ENCODE results near the gene TMTC4.
"Not testable (repeated sequence)": the region's sequence is repeated elsewhere in the genome, so short reads cannot be mapped to it uniquely, and the experiment has no call there.

TMTC4 gene

DNA sequence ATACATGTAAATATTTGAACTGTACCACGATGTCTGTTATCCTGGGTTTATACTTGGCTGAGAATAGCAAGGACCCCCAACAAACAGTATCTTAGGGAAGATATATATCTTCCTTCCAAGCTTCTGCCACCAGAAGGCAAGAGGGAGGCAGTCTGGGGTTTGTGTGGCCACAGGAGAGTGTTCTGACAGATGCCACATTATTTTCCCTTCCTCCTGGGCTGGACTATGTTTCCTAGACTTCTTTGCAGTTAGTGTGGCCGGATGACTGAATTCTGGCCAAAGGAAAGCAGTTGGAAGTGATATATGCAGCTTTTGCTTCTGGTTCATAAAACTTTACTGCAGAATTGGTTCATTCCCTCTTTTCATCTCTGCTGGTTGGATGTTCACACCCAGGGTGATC lies 39.9 kb upstream of the TMTC4 start:
- TF ChIP-seq, protein P1, sequence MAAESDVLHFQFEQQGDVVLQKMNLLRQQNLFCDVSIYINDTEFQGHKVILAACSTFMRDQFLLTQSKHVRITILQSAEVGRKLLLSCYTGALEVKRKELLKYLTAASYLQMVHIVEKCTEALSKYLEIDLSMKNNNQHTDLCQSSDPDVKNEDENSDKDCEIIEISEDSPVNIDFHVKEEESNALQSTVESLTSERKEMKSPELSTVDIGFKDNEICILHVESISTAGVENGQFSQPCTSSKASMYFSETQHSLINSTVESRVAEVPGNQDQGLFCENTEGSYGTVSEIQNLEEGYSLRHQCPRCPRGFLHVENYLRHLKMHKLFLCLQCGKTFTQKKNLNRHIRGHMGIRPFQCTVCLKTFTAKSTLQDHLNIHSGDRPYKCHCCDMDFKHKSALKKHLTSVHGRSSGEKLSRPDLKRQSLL (tag by site-specific recombination; IDR thresholded peaks at IDR 0.05), result no peak
- TF ChIP-seq, protein P2, sequence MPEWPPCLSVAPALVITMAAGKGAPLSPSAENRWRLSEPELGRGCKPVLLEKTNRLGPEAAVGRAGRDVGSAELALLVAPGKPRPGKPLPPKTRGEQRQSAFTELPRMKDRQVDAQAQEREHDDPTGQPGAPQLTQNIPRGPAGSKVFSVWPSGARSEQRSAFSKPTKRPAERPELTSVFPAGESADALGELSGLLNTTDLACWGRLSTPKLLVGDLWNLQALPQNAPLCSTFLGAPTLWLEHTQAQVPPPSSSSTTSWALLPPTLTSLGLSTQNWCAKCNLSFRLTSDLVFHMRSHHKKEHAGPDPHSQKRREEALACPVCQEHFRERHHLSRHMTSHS (tag by site-specific recombination; IDR thresholded peaks at IDR 0.05), result no peak
- no peak for TF ChIP-seq ZNF350 (tag by site-specific recombination; IDR thresholded peaks at IDR 0.05)
- TF ChIP-seq ZNF654 (tag by site-specific recombination; IDR thresholded peaks at IDR 0.05; ENCODE audit: low read depth), result no peak
- TF ChIP-seq ZNF274 (IDR thresholded peaks at IDR 0.05; ENCODE audit: low read length), result no peak
- no peak for TF ChIP-seq ZNF274 (tag by site-specific recombination; IDR thresholded peaks at IDR 0.05; ENCODE audit: borderline replicate concordance)
- Histone ChIP-seq H3K9me3 (ENCODE audit: control insufficient read depth, insufficient read depth, low read depth, low read length) (no peaks in the 10 kb centered on the region), H3K4me3 (ENCODE audit: low read depth, low read length) (no peak overlapping the region), H3K36me3 (ENCODE audit: control insufficient read depth in 2 of 2, insufficient read depth in 1 of 2, low read length in 2 of 2) (no peaks in the 10 kb centered on the region), H3K27ac (ENCODE audit: extremely low read depth, low read depth, low read length) (no peak overlapping the region), H3K4me1 (ENCODE audit: control insufficient read depth, insufficient read depth, low read length) (no peaks in the 10 kb centered on the region)
- CTCF ChIA-PET, result no interaction called here
- POLR2A ChIA-PET, result no interaction called here

DNA sequence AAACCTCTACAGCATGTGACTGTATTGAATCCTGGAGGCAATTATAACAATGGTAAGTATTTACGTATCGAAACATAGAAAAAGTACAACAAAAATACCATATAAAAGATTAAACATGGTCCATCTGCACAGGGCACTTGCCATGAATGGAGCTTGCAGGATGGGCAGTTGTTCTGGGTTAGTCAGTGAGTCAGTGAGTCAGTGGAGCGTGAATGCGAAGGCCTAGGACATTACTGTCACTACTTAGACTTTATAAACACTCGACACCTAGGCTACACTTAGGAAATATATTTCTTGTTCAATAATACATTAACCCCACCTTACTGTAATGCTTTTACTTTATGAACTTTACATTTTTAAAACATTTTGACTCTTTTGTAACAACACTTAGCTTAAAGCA lies 35.6 kb upstream of the TMTC4 start:
- Histone ChIP-seq H3K36me3 (ENCODE audit: control insufficient read depth in 2 of 2, insufficient read depth in 1 of 2, low read length in 2 of 2) (no peaks in the 10 kb centered on the region), H3K4me3 (ENCODE audit: low read depth, low read length) (no peak overlapping the region), H3K9me3 (ENCODE audit: control insufficient read depth, insufficient read depth, low read depth, low read length) (no peaks in the 10 kb centered on the region), H3K4me1 (ENCODE audit: control insufficient read depth, insufficient read depth, low read length) (no peaks in the 10 kb centered on the region), H3K27ac (ENCODE audit: extremely low read depth, low read depth, low read length) (no peak overlapping the region)
- POLR2A ChIA-PET, result no interaction called here
- no peak for TF ChIP-seq ZNF114 (tag by site-specific recombination; IDR thresholded peaks at IDR 0.05)
- TF ChIP-seq SCRT1 (tag by site-specific recombination; IDR thresholded peaks at IDR 0.05; ENCODE audit: borderline replicate concordance), result no peak
- no peak for TF ChIP-seq MYNN (tag by site-specific recombination; IDR thresholded peaks at IDR 0.05; ENCODE audit: borderline replicate concordance)
- TF ChIP-seq KLF16 (tag by site-specific recombination; IDR thresholded peaks at IDR 0.05), result no peak
- TF ChIP-seq ZNF155 (tag by site-specific recombination; IDR thresholded peaks at IDR 0.05), result no peak
- TF ChIP-seq, protein P3, sequence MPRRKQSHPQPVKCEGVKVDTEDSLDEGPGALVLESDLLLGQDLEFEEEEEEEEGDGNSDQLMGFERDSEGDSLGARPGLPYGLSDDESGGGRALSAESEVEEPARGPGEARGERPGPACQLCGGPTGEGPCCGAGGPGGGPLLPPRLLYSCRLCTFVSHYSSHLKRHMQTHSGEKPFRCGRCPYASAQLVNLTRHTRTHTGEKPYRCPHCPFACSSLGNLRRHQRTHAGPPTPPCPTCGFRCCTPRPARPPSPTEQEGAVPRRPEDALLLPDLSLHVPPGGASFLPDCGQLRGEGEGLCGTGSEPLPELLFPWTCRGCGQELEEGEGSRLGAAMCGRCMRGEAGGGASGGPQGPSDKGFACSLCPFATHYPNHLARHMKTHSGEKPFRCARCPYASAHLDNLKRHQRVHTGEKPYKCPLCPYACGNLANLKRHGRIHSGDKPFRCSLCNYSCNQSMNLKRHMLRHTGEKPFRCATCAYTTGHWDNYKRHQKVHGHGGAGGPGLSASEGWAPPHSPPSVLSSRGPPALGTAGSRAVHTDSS (tag by site-specific recombination; IDR thresholded peaks at IDR 0.05), result no peak
- no peak for TF ChIP-seq SP2 (tag by site-specific recombination; IDR thresholded peaks at IDR 0.05)
- CTCF ChIA-PET, result interaction anchor here (1.0 kb wide), 1 partner anchor 12 kb away, joined by 4 read pairs; no protein-coding TSS in a partner anchor

DNA sequence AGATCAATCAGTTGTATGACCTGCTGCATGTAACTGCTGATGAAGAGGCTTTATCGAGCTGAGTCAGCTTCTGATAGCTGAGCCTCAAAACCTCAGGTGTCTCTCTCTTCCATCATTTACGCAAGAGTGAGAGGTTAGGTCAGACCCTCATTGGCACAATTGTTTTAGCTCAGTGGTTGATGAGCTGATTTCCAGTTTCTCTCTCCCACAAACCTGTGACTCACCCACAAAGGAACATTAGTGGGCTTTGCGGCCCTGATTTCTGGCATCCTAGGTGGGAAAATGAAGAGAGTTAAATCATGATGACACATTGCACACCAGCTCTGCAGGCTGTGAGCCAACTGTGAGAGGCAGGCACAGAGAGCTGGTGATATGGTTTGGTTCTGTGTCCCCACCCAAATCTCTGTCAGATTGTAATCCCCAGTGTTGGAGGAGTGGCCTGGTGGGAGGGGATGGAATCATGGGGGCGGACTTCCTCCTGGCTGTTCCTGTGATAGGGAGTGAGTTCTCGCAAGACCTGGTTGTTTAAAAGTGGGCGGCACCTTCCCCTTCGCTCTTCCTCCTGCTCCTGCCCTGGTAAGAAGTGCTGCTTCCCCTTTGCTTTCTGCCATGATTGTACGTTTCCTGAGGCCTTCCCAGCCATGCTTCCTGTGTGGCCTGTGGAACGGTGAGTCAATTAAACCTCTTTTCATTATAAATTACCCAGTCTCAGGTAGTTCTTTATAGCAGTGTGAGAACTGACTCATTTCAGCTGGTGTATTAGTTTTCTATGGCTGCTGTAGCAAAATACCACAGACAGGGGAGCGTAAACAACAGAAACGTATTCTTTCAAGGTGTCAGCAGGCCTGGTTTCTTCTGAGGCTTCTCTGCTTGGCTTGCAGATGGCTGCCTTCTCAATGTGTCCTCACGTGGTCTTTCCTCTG lies 33.5 kb upstream of the TMTC4 start:
- CTCF ChIA-PET, result interaction anchor here (0.6 kb wide), 4 partner anchors 12 to 421 kb away, joined by 3 to 4 read pairs (median 3); no protein-coding TSS in a partner anchor
- H3K9me3 ChIP-seq (ENCODE audit: control insufficient read depth, insufficient read depth, low read depth, low read length), result no peaks in the 10 kb centered on the region

DNA sequence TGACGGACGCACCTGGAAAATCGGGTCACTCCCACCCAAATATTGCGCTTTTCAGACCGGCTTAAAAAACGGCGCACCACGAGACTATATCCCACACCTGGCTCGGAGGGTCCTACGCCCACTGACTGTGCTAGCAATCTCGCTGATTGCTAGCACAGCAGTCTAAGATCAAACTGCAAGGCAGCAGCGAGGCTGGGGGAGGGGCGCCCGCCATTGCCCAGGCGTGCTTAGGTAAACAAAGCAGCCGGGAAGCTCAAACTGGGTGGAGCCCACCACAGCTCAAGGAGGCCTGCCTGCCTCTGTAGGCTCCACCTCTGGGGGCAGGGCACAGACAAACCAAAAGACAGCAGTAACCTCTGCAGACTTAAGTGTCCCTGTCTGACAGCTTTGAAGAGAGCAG lies 23.7 kb upstream of the TMTC4 start:
- H3K4me1 ChIP-seq (ENCODE audit: control insufficient read depth, insufficient read depth, low read length); POLR2A ChIA-PET; H3K9me3 ChIP-seq (ENCODE audit: control insufficient read depth, insufficient read depth, low read depth, low read length); H3K27ac ChIP-seq (ENCODE audit: extremely low read depth, low read depth, low read length); H3K4me3 ChIP-seq (ENCODE audit: low read depth, low read length); H3K36me3 ChIP-seq (ENCODE audit: control insufficient read depth in 2 of 2, insufficient read depth in 1 of 2, low read length in 2 of 2); CTCF ChIA-PET: not testable (repeated sequence)

More for the DNA sequence above, 33.5 kb upstream of the TMTC4 start:
- POLR2A ChIA-PET, result no interaction called here
- H3K36me3 ChIP-seq (ENCODE audit: control insufficient read depth in 2 of 2, insufficient read depth in 1 of 2, low read length in 2 of 2), result no peaks in the 10 kb centered on the region
- TF ChIP-seq GFI1B (tag by site-specific recombination; IDR thresholded peaks at IDR 0.05), result no peak
- TF ChIP-seq ZFHX2 (tag by site-specific recombination; conservative IDR thresholded peaks at IDR 0.05), result peak; percentile 41
- TF ChIP-seq ZNF48 (tag by site-specific recombination; IDR thresholded peaks at IDR 0.05), result no peak
- peak; percentile 28; the same call in 1 of the 2 replicates for TF ChIP-seq EGR2 (tag by site-specific recombination; IDR thresholded peaks at IDR 0.05; ENCODE audit: low read depth)
- no peaks in the 10 kb centered on the region for H3K4me1 ChIP-seq (ENCODE audit: control insufficient read depth, insufficient read depth, low read length)
- H3K27ac ChIP-seq (ENCODE audit: extremely low read depth, low read depth, low read length), result no peak overlapping the region
- no peak overlapping the region for H3K4me3 ChIP-seq (ENCODE audit: low read depth, low read length)
